ENCODE data around the gene SLC35A5. TPM values are rescaled to one million over a fixed set of nuclear protein-coding genes. Genes with fewer than 3 reads are reported as not detected.

SLC35A5 gene
- total RNA-seq, 4 donors from 2014 or later, result 0.80 to 49.2 (median 25.4) TPM

- in situ Hi-C loops (cut with MboI; ENCODE audit: low pct_ligation_motif_present in 1 of 4, low pct_unique_long_range_greater_than_20kb in 1 of 4, low sequenced_read_pairs in 3 of 4), result no loop called here
- H3K36me3 ChIP-seq, result peaks cover 0 to 38% (median 9%) of the 10 kb centered on the region in 4 donors
Measured at GRCh38 chr3:112585782-112586181, 23.9 kb downstream of the SLC35A5 start.

GRCh38 chr3:112587336-112587735 lies 25.5 kb downstream of the SLC35A5 start:
- intact Hi-C loops (cut with DNase I; ENCODE audit: low total_unique reads), result loop anchor here (10.0 kb wide), 1 partner anchor 387 kb away; the partner anchor contains the start of gene CD200R1
- in situ Hi-C loops (cut with MboI; ENCODE audit: low pct_ligation_motif_present in 1 of 4, low pct_unique_long_range_greater_than_20kb in 1 of 4, low sequenced_read_pairs in 3 of 4), result no loop called here
- TF ChIP-seq POLR2A (IDR thresholded peaks at IDR 0.05), result no peak
- no peak for TF ChIP-seq POLR2AphosphoS5 (IDR thresholded peaks at IDR 0.05)
- no peak for TF ChIP-seq EP300 (IDR thresholded peaks at IDR 0.05; ENCODE audit: low read depth)
- no peak for TF ChIP-seq CTCF (IDR thresholded peaks at IDR 0.05)
- 92 to 95% methylated on average over 1 of the region's 1 CpG for WGBS, 2 donors (ENCODE audit: low coverage in 1 of 2)
- DNase-seq, result no peak
- Histone ChIP-seq H3K27me3 (no peaks in the 10 kb centered on the region), H3K4me3 (no peak overlapping the region), H3K4me1 (no peaks in the 10 kb centered on the region), H3K9me3 (no peaks in the 10 kb centered on the region), H3K27ac (no peak overlapping the region), H3K36me3 (peaks cover 0 to 34% (median 9%) of the 10 kb centered on the region in 4 donors)

More at GRCh38 chr3:112585782-112586181, 23.9 kb downstream of the SLC35A5 start:
- Histone ChIP-seq H3K9me3 (no peaks in the 10 kb centered on the region), H3K4me1 (no peaks in the 10 kb centered on the region), H3K27me3 (no peaks in the 10 kb centered on the region), H3K27ac (no peak overlapping the region), H3K4me3 (no peak overlapping the region)
- intact Hi-C loops (cut with DNase I; ENCODE audit: low total_unique reads), result loop anchor here (2.0 to 10.0 kb wide), 2 partner anchors 39 to 389 kb away; partner anchors contain the start of gene CD200R1
- DNase-seq, result no peak
- TF ChIP-seq CTCF (IDR thresholded peaks at IDR 0.05), result no peak
- TF ChIP-seq POLR2AphosphoS5 (IDR thresholded peaks at IDR 0.05), result no peak
- no peak for TF ChIP-seq POLR2A (IDR thresholded peaks at IDR 0.05)
- TF ChIP-seq EP300 (IDR thresholded peaks at IDR 0.05; ENCODE audit: low read depth), result no peak

GRCh38 chr3:112593258-112593657 lies 31.4 kb downstream of the SLC35A5 start:
- no peak overlapping the region for H3K27ac ChIP-seq
- intact Hi-C loops (cut with DNase I; ENCODE audit: low total_unique reads) (no loop called here), in situ Hi-C loops (cut with MboI; ENCODE audit: low pct_ligation_motif_present in 1 of 4, low pct_unique_long_range_greater_than_20kb in 1 of 4, low sequenced_read_pairs in 3 of 4) (no loop called here)
- no peak overlapping the region for H3K4me3 ChIP-seq
- H3K4me1 ChIP-seq, result no peaks in the 10 kb centered on the region
- H3K9me3 ChIP-seq, result no peaks in the 10 kb centered on the region
- DNase-seq, result no peak
- H3K27me3 ChIP-seq, result no peaks in the 10 kb centered on the region
- no peak for TF ChIP-seq CTCF (IDR thresholded peaks at IDR 0.05)
- no peak for TF ChIP-seq POLR2AphosphoS5 (IDR thresholded peaks at IDR 0.05)
- TF ChIP-seq POLR2A (IDR thresholded peaks at IDR 0.05), result no peak
- no peak for TF ChIP-seq EP300 (IDR thresholded peaks at IDR 0.05; ENCODE audit: low read depth)
- H3K36me3 ChIP-seq, result peaks cover 0 to 6% (median 2%) of the 10 kb centered on the region in 4 donors

- Histone ChIP-seq H3K4me3 (no peak overlapping the region), H3K27me3 (no peaks in the 10 kb centered on the region), H3K27ac (no peak overlapping the region), H3K36me3 (peaks cover 0 to 5% (median 0%) of the 10 kb centered on the region in 4 donors), H3K9me3 (no peaks in the 10 kb centered on the region), H3K4me1 (no peaks in the 10 kb centered on the region)
- TF ChIP-seq POLR2A (IDR thresholded peaks at IDR 0.05) (no peak), CTCF (IDR thresholded peaks at IDR 0.05) (no peak), EP300 (IDR thresholded peaks at IDR 0.05; ENCODE audit: low read depth) (no peak), POLR2AphosphoS5 (IDR thresholded peaks at IDR 0.05) (no peak)
- intact Hi-C loops (cut with DNase I; ENCODE audit: low total_unique reads), result no loop called here
- in situ Hi-C loops (cut with MboI; ENCODE audit: low pct_ligation_motif_present in 1 of 4, low pct_unique_long_range_greater_than_20kb in 1 of 4, low sequenced_read_pairs in 3 of 4), result no loop called here
- 63 to 86% methylated on average over 2 of the region's 2 CpGs for WGBS, 2 donors (ENCODE audit: low coverage in 1 of 2)
- no peak for DNase-seq
Measured at GRCh38 chr3:112594856-112595255, 33.0 kb downstream of the SLC35A5 start.
